HUDEP-2 (cell line): ENCODE measurements around the gene CH25H.
"Not testable (repeated sequence)": the region's sequence is repeated elsewhere in the genome, so short reads cannot be mapped to it uniquely, and the experiment has no call there.

Experiments used
- DNase-seq, 76 experiments: peaks; one replicate each; lab custom pipeline; 2025; ENCODE audit not compliant: unreplicated experiment in 76 of 76; lab: John Stamatoyannopoulos, UW

Gene CH25H, protein sequence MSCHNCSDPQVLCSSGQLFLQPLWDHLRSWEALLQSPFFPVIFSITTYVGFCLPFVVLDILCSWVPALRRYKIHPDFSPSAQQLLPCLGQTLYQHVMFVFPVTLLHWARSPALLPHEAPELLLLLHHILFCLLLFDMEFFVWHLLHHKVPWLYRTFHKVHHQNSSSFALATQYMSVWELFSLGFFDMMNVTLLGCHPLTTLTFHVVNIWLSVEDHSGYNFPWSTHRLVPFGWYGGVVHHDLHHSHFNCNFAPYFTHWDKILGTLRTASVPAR

GRCh38 chr10:89207181-89207800 is at the start of gene CH25H:
TSS of gene CH25H (minus strand) at chr10:89207317. CDS start at chr10:89207292, 25 bp downstream.
- DNase-seq = peak in 1 of 76 experiments; percentile 1

DNA sequence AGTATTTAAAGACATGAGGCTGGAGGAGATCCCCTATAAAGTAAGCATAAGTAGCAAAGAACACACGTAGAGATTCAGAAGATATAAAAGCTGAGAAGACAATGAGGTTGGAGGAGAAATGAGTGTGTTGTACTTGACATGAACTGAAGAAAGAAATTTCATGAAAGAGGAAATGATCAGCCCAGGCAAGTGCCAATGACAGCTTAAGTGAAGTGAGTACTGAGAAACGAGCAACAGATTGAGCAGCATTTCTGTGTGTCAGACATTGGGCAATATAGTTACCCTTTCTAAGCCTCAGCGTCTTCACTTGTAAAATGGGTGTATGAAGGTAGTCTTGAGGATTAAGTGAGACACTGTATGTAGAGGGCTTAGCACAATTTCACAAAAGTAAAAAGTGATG is 49.2 kb upstream of the CH25H start:
- no peak for DNase-seq

DNA sequence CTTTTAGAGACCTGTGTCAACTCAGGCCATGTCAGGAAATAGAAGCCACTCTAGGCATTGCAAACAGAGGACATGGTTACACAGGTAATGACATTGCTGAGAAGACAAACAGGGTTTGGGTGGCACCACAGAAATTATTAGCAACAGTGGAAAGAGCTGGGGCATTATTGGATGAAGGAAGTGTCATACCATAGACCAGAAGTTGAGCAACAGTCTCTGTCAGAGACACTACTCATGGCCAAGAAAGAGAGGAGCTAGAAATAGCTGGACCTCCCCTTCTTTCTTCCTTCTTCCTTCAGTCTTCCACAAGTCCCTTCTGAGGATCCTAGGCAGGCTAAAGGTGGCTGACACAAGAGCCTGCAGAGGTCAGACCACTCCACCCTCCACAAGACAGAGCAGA is 48.7 kb upstream of the CH25H start:
- no peak for DNase-seq

GRCh38 chr10:89255091-89255579 is 48.0 kb upstream of the CH25H start:
- peak in 1 of 76 experiments; percentile 4 for DNase-seq

GRCh38 chr10:89252225-89252585 is 45.1 kb upstream of the CH25H start:
- DNase-seq = no peak

DNA sequence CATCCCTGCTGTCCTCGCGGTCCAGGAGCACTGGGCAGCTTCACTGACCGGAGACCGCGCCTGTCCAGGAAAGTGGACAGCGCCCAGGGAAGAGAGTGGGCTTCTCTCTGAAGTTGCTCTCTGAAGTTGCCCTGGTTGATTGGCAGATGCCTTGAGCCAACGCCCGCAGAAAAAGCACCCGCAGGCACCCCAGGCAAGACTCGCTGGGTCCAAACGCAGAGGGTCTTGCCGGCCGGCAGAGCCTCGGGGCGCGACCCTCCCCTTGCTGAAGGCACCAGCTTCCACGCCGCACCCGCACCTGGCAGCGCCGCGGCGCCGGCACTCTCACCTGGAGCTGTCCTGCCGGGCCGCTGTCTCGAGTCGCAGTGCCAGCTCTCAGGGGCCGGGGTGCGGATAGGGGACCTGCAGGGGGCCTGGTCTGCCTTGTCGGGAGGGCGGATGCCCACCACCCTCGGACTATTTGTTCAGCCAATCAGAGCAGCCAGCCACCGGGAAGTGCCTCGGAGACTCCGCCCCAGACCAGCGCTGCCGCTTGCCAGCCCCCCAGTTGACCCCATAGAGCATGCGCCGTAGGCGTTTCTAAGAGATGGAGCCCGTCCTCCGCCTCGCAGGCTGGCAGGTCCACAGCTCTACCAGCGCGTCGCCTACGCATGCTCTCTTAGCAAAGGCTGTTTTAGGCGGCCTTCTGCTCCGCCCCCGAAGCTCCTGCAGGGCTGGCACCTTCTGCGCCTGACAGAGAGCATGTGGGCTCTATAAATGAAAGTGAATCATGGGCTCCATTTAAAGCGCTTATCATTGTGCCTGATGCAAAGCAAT is 44.5 kb upstream of the CH25H start, which contains the start of gene LIPA:
Gene LIPA (minus strand): TSS at position 367 of the 816 bp plus-strand sequence. CDS start 4,127 bp downstream, outside the sequence.
- peak; percentile 19 to 97 (median 93) for DNase-seq

GRCh38 chr10:89250865-89251408 is 43.8 kb upstream of the CH25H start:
- DNase-seq = no peak

GRCh38 chr10:89248990-89249389 is 41.9 kb upstream of the CH25H start:
- no peak for DNase-seq

GRCh38 chr10:89247623-89248022 is 40.5 kb upstream of the CH25H start:
- DNase-seq = not testable (repeated sequence)

DNA sequence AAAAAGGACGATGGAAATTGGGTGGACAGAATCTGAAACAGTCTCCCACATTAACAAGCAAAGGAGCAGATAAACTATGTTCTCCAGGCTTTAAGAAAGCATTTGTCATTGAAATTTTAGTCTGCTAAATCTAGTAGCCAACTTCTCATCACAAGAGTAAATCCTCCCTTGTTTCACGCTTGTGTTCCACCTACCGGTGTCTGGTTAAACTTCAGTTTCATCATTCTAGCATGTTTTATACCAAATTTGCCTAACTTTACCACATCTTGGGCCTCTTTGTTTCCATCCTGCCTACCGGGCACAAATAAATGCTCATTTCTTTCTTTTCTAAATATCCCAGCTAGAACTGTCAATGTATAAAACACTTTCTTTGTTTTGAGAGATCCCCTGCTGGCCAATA is 38.7 kb upstream of the CH25H start:
- DNase-seq = no peak

- DNase-seq = no peak
Measured at GRCh38 chr10:89242840-89243568, 35.9 kb upstream of the CH25H start.

DNA sequence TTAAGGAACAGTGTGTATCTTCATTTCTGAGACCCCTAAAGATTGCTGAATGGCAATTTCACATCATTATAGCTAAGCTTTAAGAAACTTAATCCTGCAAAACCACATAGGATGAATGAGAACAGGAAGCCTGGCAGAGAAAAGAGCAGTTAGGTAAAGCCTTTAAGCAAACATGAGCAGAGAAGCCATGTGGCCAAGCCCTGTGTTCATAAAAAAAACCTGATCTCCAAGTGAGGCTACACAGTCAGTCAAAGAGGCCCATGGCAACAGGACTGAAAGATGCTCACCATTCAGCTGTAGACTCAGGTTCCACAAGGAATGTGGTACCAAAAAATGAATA is 35.2 kb upstream of the CH25H start:
- no peak for DNase-seq

GRCh38 chr10:89241486-89242344 is 34.6 kb upstream of the CH25H start:
- no peak for DNase-seq

GRCh38 chr10:89241026-89241425 is 33.9 kb upstream of the CH25H start:
- DNase-seq = peak in 30 of 76 experiments; percentile 2 to 52 (median 20)

GRCh38 chr10:89240519-89240918 is 33.4 kb upstream of the CH25H start:
- DNase-seq = no peak

DNA sequence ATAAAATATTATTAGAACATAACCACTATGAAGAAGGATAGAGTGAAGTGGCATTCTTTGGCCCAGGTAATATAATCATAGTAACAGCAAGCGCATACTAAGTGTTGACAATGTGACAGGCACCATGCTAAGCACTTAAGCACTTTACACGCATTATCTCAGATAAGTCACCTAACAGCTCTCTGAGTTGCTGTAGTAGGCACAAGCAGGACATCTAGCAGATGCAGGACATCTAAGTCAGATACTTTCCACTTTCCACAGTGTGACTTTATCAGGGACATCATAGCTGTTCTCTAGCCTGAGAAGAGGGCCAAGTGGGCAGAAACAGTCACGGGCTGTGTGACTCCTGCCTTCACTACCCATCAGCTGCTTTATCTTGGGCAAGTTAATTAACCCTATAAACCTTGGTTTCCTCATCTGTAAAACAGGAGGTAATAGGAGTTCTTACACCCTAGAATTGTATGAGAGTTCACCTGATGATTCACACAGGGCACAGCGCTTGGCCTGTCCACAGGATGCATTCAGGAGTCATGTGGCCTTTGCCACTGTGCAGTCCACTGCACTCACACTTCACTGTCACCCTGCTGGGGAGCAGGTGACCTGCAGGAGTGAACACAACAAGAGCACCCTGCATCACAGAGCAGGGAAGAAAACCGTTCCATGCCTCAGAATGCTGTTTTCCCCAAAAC is 32.0 kb upstream of the CH25H start:
- DNase-seq = peak in 9 of 76 experiments; percentile 3 to 43 (median 11)

DNA sequence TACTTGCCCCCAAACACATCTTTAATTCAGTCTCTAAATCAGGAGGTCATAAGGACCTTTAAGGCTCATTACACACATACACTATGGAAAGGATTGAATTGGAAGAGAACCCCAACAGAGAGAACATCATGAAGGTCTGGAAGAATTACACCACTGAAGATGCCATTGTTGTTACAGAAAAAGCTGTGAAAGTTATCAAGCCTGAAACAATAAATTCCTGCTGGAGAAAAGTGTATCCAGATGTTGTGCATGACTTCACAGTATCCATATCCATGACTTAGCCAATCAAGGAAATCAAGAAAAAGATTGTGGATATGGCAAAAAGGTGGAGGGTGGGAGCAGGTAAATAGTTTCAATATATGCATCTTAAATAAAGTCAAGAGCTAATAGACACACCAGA is 30.7 kb upstream of the CH25H start:
- DNase-seq = no peak

DNA sequence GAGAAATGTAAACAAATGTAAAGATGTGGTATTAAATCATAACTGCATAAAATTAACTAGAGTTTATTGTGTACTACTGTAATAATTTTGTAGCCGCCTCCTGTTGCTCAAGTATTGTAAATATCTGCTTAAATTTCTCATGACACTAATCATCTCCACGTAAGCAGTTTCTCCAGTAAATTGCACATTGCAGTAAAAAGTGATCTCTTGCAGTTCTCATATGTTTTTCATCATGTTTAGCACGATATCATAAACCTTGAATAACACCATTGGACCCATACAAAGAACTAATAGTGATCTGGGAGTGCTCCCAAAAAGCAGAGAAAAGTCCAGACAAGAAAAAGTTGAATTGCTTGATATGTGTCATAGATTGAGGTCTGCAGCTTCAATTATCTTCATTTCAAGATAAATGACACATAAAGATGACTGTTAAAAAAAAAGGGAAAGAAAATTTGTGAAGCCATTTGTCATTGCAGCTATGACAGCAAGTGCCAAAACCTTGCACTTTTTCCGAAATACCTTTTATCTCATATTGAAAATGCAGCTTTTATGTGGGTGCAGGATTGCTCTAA is 29.2 kb upstream of the CH25H start:
- no peak for DNase-seq
